Left colon (tissue), 2 donors: Measurements from ENCODE around the gene USH2A. TPM values are rescaled to one million over a fixed set of nuclear protein-coding genes. Genes with fewer than 3 reads are reported as not detected.

Experiments used
- ATAC-seq: fragments of 200-7000 bp; cut with Tn5 transposase; one replicate; pipeline ENCODE4 v1.9.1; 2020; ENCODE audit warnings: mild to moderate bottlenecking, moderate library complexity
- DNase-seq, 2 donors: peaks; one replicate each; pipeline ENCODE4 v3.0.0-alpha.2; 2020
- intact Hi-C, 2 donors: fragments of 100-400 bp; cut with DNase I in 1 of 2; cut with micrococcal nuclease in 1 of 2; formaldehyde crosslinking; loops; one replicate each; pipeline versions ENCODE4 v1.11.2 to v1.14.0; 2022; cut with DNase I, micrococcal nuclease
- long read RNA-seq: library from polyadenylated mRNA; unstranded; transcript quantifications from one replicate; pipeline ENCODE4 v2.0.0, GENCODE V29; 2021
- total RNA-seq, 2 donors: library from RNA; stranded (reverse); fragmentation: NEBNext Ultra II Directional; extraction: Animal tissue kit (Norgen Biotek cat#: 25700); gene quantifications; one replicate each; pipeline ENCODE4 v1.2.1, GENCODE V29; 2021
- donor health status: DM: no; HTN: no; CAD: no.
- donor health status: DM: yes; HTN: yes; CAD: no.

USH2A gene, protein sequence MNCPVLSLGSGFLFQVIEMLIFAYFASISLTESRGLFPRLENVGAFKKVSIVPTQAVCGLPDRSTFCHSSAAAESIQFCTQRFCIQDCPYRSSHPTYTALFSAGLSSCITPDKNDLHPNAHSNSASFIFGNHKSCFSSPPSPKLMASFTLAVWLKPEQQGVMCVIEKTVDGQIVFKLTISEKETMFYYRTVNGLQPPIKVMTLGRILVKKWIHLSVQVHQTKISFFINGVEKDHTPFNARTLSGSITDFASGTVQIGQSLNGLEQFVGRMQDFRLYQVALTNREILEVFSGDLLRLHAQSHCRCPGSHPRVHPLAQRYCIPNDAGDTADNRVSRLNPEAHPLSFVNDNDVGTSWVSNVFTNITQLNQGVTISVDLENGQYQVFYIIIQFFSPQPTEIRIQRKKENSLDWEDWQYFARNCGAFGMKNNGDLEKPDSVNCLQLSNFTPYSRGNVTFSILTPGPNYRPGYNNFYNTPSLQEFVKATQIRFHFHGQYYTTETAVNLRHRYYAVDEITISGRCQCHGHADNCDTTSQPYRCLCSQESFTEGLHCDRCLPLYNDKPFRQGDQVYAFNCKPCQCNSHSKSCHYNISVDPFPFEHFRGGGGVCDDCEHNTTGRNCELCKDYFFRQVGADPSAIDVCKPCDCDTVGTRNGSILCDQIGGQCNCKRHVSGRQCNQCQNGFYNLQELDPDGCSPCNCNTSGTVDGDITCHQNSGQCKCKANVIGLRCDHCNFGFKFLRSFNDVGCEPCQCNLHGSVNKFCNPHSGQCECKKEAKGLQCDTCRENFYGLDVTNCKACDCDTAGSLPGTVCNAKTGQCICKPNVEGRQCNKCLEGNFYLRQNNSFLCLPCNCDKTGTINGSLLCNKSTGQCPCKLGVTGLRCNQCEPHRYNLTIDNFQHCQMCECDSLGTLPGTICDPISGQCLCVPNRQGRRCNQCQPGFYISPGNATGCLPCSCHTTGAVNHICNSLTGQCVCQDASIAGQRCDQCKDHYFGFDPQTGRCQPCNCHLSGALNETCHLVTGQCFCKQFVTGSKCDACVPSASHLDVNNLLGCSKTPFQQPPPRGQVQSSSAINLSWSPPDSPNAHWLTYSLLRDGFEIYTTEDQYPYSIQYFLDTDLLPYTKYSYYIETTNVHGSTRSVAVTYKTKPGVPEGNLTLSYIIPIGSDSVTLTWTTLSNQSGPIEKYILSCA (N-terminal part only)
- total RNA-seq = under 1 TPM; under 0.01 to 0.03 TPM
- long read RNA-seq = 0 reads

GRCh38 chr1:216422821-216423520 is at the start of gene USH2A:
Gene USH2A, minus strand, starts transcription at chr1:216423448. Its CDS starts 1,112 bp downstream, at chr1:216422336.
- intact Hi-C loops = no loop called here
- ATAC-seq = no peak
- DNase-seq = no peak

GRCh38 chr1:216466162-216466801 is 43.0 kb upstream of the USH2A start:
- no peak for ATAC-seq
- no peak for DNase-seq
- intact Hi-C loops = no loop called here

DNA sequence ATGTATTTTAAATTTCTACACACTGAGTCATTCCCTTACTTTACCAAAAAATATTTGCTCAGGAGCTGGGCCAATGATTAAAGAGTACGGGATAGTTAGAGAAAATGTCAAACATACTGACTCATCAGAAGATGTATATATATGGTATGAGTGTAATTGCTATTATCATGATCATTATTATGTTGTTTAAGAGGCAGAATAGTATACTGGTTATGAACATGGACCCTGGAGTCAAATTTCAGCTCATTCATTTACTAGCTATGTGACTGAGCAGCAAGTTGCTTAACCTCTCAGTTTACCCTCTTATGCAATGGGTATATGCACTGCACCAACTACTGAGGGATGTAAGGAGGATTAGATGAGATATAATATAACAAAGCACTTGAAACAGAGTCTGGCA is 41.2 kb upstream of the USH2A start:
- no peak for DNase-seq
- intact Hi-C loops = no loop called here
- no peak for ATAC-seq

GRCh38 chr1:216462066-216462775 is 39.0 kb upstream of the USH2A start:
- intact Hi-C loops = no loop called here
- ATAC-seq = no peak
- DNase-seq = no peak

DNA sequence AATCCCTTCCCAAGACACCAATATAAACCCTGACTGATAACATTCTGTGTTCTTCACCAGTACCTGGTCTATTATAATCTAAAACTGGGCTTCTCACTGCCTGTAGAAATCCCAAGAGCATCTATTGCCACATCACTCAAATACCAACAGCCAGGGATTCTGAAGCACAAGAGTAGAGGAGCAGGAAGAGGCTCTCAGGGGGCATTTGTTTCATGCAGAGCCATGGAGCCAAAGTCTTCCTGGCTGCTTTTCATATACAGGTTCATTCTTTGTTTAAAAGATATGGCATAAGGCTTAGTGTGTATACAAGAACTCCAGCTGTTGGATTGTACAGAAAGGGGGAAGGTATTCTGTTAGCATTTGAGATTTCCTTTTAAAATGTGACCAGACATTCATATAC is 38.2 kb upstream of the USH2A start:
- no peak for ATAC-seq
- intact Hi-C loops = no loop called here
- DNase-seq = no peak

DNA sequence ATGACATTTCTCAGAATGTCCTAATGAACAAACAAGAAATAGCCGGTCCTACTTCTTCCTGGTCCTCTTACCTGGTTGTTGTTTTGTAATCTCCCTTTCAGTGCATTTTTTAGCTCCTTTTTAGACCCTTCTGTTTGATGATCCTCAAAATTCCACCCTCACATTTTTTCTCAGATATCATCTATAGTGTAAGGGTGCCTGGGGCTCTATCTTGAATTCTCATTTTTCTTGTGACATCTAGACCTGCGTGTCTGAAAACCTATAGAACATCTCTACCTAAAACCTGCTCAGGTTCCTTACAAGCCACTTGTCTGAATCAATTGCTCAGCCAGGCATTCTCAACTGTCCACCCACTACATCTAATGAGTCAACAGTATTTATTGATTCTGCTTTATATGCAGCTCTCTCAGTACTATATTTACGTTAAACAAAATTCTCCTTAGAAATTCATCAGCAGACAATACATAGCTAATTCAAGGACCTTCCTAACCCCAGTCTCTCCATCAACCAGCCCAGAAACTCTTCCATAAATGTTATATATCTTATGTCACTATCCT is 36.5 kb upstream of the USH2A start:
- DNase-seq (no peak), ATAC-seq (no peak)
- intact Hi-C loops = no loop called here

- DNase-seq (no peak), ATAC-seq (no peak)
- intact Hi-C loops = no loop called here
Observed at GRCh38 chr1:216458812-216459211, 35.6 kb upstream of the USH2A start.

- intact Hi-C loops = no loop called here
- DNase-seq (no peak), ATAC-seq (no peak)
Observed at GRCh38 chr1:216457356-216457755, 34.1 kb upstream of the USH2A start.

- DNase-seq (no peak), ATAC-seq (no peak)
- intact Hi-C loops = no loop called here
Observed at GRCh38 chr1:216456682-216457081, 33.4 kb upstream of the USH2A start.

DNA sequence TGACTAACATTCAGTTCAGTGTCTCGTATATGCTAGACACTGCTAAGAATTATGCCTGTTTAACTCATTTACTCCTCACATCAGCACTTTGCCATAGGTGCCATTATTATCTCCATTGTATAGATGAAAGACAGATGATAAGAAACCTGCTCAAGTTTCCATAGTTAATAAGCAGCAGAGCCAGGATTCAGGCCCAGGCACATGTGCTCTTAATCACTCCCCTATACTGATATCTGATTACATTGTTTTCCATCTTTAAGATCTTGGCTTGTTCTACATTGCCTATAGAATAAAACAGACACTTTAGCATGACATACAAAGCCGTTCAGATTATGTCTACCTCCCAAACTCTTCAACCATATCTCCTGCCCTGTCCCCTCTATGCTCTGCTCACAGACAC is 30.5 kb upstream of the USH2A start:
- intact Hi-C loops = no loop called here
- DNase-seq (no peak), ATAC-seq (no peak)

DNA sequence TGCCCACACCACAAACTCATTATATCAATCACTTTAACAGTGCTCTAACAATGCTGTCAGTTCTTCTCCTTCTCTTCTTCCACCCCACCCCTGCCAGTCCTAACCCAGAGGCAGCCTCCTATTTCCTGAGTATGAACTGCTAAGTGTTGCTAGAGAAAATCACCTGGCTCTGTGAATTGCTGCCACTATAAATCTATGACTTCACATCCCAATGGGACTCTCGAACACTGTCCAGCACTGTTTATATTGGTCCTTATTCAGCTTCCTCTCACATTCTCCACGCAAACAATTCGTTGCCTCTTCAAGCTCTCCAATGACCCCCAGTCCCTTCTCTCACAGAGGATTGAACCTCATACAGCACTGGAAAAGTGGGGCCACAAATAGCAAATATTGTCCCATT is 27.0 kb upstream of the USH2A start:
- intact Hi-C loops = no loop called here
- no peak for ATAC-seq
- DNase-seq = no peak

DNA sequence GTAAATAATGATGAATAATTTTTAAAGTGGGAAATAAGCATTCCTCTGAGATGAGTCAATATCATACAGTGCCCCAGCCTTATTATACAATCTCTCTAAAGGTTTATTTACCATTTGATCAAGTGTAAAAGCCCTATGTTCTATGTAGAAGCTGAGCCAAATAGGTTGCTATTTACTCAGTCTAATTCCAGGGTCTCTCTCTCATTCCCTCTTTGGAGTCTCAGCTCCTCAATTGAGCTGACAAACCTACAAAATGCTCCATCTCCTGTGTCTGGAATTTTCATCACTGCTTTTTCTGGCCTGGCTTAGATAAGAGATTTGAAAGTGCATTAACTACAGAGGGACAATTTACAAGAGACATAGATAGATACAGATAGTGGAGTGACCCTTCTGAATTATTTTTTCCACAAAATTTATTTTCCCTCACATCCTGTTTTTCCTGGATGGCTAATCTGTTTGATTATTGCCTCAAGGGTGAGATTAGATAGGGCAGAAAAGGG is 24.8 kb upstream of the USH2A start:
- intact Hi-C loops = no loop called here
- no peak for ATAC-seq
- no peak for DNase-seq

GRCh38 chr1:216437603-216438002 is 14.4 kb upstream of the USH2A start:
- DNase-seq (no peak), ATAC-seq (no peak)
- intact Hi-C loops = no loop called here

DNA sequence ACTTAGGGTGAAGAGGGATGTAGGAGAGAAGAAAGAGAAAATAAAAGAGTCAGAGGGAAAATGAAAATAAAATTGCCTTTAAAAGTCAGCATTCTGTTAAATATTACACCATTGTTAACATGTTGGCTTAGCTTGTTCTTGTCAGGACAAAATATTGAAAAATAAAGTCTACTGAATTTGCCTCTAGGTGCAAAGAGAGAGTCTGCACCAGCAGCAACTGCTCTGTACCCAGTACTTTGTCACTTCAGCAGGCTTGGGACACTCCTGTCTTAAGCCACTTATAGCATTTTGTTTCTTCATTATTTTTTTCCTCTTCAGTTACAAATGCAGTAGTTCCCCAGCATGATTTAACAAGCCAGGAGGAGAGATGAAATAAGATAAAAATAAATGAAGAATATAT is 11.0 kb upstream of the USH2A start:
- ATAC-seq (no peak), DNase-seq (no peak)
- intact Hi-C loops = no loop called here

GRCh38 chr1:216433175-216433574 is 9.9 kb upstream of the USH2A start:
- no peak for ATAC-seq
- intact Hi-C loops = no loop called here
- DNase-seq = no peak

GRCh38 chr1:216430744-216431143 is 7.5 kb upstream of the USH2A start:
- intact Hi-C loops = no loop called here
- no peak for DNase-seq
- no peak for ATAC-seq

GRCh38 chr1:216425577-216425976 is 2.3 kb upstream of the USH2A start:
- DNase-seq (no peak), ATAC-seq (no peak)
- intact Hi-C loops = no loop called here
